ENCODE measurements around the gene ARHGAP15.

DNA sequence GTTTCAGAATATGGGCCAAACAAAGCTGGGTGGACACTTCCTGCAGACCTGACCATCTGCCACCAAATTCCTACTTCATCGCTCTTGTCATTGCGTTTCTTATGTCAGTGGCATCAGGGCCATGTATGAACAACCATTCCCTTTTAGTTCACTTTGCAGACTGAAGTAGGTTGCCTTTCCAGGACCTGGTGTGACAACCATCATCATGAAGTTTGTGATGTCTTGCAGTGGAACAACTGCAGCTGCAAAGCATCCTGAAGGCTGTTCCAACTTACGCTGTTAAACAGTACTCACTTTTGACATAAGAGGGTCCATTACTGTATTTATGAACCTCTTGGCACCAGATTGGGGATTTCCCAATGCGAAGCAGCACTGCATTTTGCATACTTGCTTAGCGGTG lies 511.6 kb downstream of the ARHGAP15 start:
- TF ChIP-seq POLR2A (IDR thresholded peaks at IDR 0.05): no peak
- TF ChIP-seq, protein P1, sequence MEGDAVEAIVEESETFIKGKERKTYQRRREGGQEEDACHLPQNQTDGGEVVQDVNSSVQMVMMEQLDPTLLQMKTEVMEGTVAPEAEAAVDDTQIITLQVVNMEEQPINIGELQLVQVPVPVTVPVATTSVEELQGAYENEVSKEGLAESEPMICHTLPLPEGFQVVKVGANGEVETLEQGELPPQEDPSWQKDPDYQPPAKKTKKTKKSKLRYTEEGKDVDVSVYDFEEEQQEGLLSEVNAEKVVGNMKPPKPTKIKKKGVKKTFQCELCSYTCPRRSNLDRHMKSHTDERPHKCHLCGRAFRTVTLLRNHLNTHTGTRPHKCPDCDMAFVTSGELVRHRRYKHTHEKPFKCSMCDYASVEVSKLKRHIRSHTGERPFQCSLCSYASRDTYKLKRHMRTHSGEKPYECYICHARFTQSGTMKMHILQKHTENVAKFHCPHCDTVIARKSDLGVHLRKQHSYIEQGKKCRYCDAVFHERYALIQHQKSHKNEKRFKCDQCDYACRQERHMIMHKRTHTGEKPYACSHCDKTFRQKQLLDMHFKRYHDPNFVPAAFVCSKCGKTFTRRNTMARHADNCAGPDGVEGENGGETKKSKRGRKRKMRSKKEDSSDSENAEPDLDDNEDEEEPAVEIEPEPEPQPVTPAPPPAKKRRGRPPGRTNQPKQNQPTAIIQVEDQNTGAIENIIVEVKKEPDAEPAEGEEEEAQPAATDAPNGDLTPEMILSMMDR (IDR thresholded peaks at IDR 0.05): no peak
